ENCODE data around the gene CHFR.
"Not testable (repeated sequence)": the region's sequence is repeated elsewhere in the genome, so short reads cannot be mapped to it uniquely, and the experiment has no call there.

Gene CHFR

DNA sequence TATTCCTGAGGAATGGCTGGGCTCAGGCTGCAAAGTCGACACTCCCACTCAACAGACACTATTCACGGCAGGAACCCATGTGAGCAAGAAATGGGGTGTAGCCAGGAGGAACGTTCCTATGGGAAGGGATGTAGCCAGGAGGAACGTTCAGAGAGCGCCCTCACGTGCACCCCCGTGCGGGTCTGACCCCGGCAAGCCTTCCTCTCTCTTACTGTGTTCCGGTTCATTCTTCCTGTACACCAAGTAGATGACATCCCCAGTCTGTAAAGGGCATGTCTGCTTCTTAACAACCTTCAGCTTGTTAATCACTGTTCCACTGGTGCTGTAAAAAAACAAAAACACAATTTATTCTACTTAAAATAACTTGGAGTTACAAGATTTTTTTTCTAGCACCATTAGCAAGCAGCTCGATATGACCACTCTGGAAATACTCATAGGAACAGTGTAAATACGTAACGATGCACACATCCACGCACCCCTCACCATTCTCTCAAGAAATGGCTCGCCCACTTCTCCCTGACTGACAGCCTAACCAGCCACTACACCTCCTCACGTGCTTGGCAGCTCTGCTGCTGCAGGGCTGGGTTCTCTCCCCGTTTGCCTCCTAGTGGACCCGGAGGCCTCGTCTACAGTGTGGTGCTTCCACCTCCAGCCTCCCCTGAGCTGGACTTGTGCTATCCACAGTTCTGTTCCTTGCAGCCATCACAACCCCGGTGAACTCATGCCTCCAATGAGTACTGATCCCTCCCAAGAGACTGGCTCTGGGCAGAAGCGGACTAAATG is 15.1 kb downstream of the CHFR start:
- TF ChIP-seq CTCF (IDR thresholded peaks at IDR 0.05; ENCODE audit: low read depth, low read length, missing control alignments), result no peak
- no peak for DNase-seq
- H3K36me3 ChIP-seq (replicated peaks), result peaks cover 69% of the 10 kb centered on the region
- no peaks in the 10 kb centered on the region for H3K27me3 ChIP-seq (replicated peaks)
- H3K27ac ChIP-seq, result no peak overlapping the region
- no peak overlapping the region for H3K4me3 ChIP-seq (ENCODE audit: low read depth, low read length)
- in situ Hi-C loops (cut with HindIII; ENCODE audit: low pct_ligation_motif_present, low sequenced_read_pairs), result no loop called here

DNA sequence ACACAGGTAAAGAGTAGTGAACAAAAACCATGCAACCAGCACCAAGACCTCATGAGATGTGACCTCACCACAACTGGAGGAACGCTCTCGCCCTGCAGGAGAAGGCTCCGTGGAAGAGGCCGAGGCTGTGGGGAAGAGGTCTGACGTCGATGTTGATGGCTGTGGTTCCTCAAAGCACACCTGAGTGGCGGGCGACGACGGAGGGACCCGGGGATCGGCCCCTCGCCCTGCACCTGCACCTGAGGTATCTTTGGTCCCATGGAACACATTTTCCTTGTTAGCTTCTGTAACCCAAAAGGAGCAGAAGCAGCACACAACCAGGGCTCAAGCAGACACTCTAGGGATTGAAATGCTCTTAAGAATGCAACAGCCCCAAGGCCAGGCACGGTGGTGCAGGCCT is 17.9 kb downstream of the CHFR start:
- TF ChIP-seq CTCF (IDR thresholded peaks at IDR 0.05; ENCODE audit: low read depth, low read length, missing control alignments), result no peak
- H3K36me3 ChIP-seq (replicated peaks), result peaks cover 68% of the 10 kb centered on the region
- no peak overlapping the region for H3K4me3 ChIP-seq (ENCODE audit: low read depth, low read length)
- no peak for DNase-seq
- H3K27me3 ChIP-seq (replicated peaks), result no peaks in the 10 kb centered on the region
- in situ Hi-C loops (cut with HindIII; ENCODE audit: low pct_ligation_motif_present, low sequenced_read_pairs), result no loop called here
- H3K27ac ChIP-seq, result no peak overlapping the region

GRCh38 chr12:132866251-132866828 is 21.1 kb downstream of the CHFR start:
- in situ Hi-C loops (cut with HindIII; ENCODE audit: low pct_ligation_motif_present, low sequenced_read_pairs), result no loop called here
- Histone ChIP-seq H3K27me3 (replicated peaks) (no peaks in the 10 kb centered on the region), H3K4me3 (ENCODE audit: low read depth, low read length) (no peak overlapping the region), H3K36me3 (replicated peaks) (peaks cover 65% of the 10 kb centered on the region), H3K27ac (peak overlapping the region; percentile 8)
- TF ChIP-seq CTCF (IDR thresholded peaks at IDR 0.05; ENCODE audit: low read depth, low read length, missing control alignments), result no peak
- peak; percentile 66 for DNase-seq

- TF ChIP-seq CTCF (IDR thresholded peaks at IDR 0.05; ENCODE audit: low read depth, low read length, missing control alignments), result no peak
- H3K36me3 ChIP-seq (replicated peaks), result peaks cover 66% of the 10 kb centered on the region
- H3K27me3 ChIP-seq (replicated peaks), result no peaks in the 10 kb centered on the region
- H3K27ac ChIP-seq, result no peak overlapping the region
- no peak overlapping the region for H3K4me3 ChIP-seq (ENCODE audit: low read depth, low read length)
- in situ Hi-C loops (cut with HindIII; ENCODE audit: low pct_ligation_motif_present, low sequenced_read_pairs), result no loop called here
- DNase-seq, result no peak
Observed at GRCh38 chr12:132861558-132861957, 25.8 kb downstream of the CHFR start.

DNA sequence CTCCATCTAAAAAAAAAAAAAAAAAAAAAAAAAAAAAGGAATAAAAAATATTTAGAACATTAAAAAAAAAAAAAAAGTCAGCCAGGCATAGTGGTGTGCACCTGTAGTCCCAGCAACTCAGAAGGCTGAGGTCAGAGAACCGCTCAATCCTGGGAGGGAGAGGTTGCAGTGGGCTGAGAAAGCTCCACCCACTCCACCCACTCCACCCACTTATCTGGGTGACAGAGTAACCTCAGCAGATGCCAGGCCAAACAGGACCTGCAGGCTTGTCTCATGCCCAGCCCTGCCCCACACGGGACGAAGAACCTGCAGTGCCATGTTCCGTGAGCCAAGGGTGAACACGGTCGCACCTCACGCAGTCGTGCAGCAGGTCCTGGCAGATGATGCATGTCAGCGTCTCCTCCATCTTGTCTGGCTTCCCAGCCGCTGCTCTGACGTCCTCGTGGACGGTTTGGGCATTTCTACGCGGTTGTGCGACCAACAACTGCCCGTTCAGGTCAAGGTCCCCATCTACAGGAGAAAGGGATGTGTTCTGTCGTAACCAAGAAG is 28.6 kb downstream of the CHFR start:
- in situ Hi-C loops (cut with HindIII; ENCODE audit: low pct_ligation_motif_present, low sequenced_read_pairs), result no loop called here
- Histone ChIP-seq H3K36me3 (replicated peaks) (peaks cover 72% of the 10 kb centered on the region), H3K27me3 (replicated peaks) (no peaks in the 10 kb centered on the region), H3K4me3 (ENCODE audit: low read depth, low read length) (no peak overlapping the region), H3K27ac (no peak overlapping the region)
- no peak for TF ChIP-seq CTCF (IDR thresholded peaks at IDR 0.05; ENCODE audit: low read depth, low read length, missing control alignments)
- DNase-seq, result no peak

DNA sequence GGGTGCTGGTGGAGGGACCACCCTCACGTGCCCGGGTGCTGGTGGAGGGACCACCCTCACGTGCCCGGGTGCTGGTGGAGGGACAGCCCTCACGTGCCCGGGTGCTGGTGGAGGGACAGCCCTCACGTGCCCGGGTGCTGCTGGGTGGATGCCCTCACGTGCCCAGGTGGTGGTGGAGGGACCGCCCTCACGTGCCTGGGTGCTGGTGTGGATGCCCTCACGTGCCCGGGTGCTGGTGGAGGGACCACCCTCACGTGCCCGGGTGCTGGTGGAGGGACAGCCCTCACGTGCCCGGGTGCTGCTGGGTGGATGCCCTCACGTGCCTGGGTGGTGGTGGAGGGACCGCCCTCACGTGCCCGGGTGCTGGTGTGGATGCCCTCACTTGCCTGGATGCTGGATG is 30.4 kb downstream of the CHFR start:
- H3K27ac ChIP-seq; in situ Hi-C loops (cut with HindIII; ENCODE audit: low pct_ligation_motif_present, low sequenced_read_pairs); DNase-seq; H3K4me3 ChIP-seq (ENCODE audit: low read depth, low read length); H3K27me3 ChIP-seq (replicated peaks): not testable (repeated sequence)
- H3K36me3 ChIP-seq (replicated peaks), result peaks cover 85% of the 10 kb centered on the region

Data from brain microvascular endothelial cell (primary cell).